H1 (cell line): ENCODE measurements around the gene CTH. TPM values are rescaled to one million over a fixed set of nuclear protein-coding genes. Genes with fewer than 3 reads are reported as not detected.
"Not testable (repeated sequence)": the region's sequence is repeated elsewhere in the genome, so short reads cannot be mapped to it uniquely, and the experiment has no call there.

ENCODE experiments used
- CTCF ChIA-PET: fragments of 300-600 bp; sonication (Branson Sonifier 250); formaldehyde crosslinking; loops from one replicate; lab custom pipeline; 2021; ENCODE audit not compliant: partially characterized antibody; lab: Charles Lee
- POLR2A ChIA-PET: fragments of 300-600 bp; sonication (Branson Sonifier 250); formaldehyde crosslinking; loops from one replicate; lab custom pipeline; 2021; ENCODE audit warnings: inconsistent platforms; ENCODE audit not compliant: partially characterized antibody; lab: Charles Lee
- DNase-seq, 2 experiments: peaks; one replicate each; pipeline versions ENCODE4 v3.0.0 to v3.0.0-alpha.2; 2010 to 2022; ENCODE audit warnings: low spot score in 2 of 2, low read depth in 1 of 2, mixed read lengths in 1 of 2
- FAIRE-seq: peaks from 2 replicates; lab custom pipeline; 2011; peaks lifted over from hg19 to GRCh38; lab: Jason Lieb, UNC
- H2AFZ ChIP-seq: 2 replicates; pipeline ENCODE4 v1.8.1; 2012; ENCODE audit warnings: low read length, inconsistent platforms
- H2AK5ac ChIP-seq: 2 replicates; pipeline ENCODE4 v1.6.1; 2013; ENCODE audit warnings: low read depth, low read length
- H2BK120ac ChIP-seq: replicated peaks from 2 replicates; pipeline ENCODE3; 2013; ENCODE audit warnings: low read depth, low read length, inconsistent platforms
- H2BK12ac ChIP-seq: 2 replicates; pipeline ENCODE4 v1.6.1; 2013; ENCODE audit warnings: low read depth, low read length
- H2BK15ac ChIP-seq: 2 replicates; pipeline ENCODE4 v1.6.1; 2013; ENCODE audit warnings: low read length
- H2BK20ac ChIP-seq: 2 replicates; pipeline ENCODE4 v1.6.1; 2013; ENCODE audit warnings: low read length
- H2BK5ac ChIP-seq: 2 replicates; pipeline ENCODE4 v1.6.1; 2013; ENCODE audit warnings: low read depth, low read length
- H3K14ac ChIP-seq: 2 replicates; pipeline ENCODE4 v1.6.1; 2013; ENCODE audit warnings: inconsistent platforms; ENCODE audit not compliant: insufficient read length
- H3K18ac ChIP-seq: 2 replicates; pipeline ENCODE4 v1.6.1; 2013; ENCODE audit warnings: low read length; ENCODE audit errors: extremely low read depth
- H3K23ac ChIP-seq: 2 replicates; pipeline ENCODE4 v1.6.1; 2013; ENCODE audit warnings: inconsistent platforms; ENCODE audit not compliant: insufficient read length
- H3K23me2 ChIP-seq: 2 replicates; pipeline ENCODE4 v1.6.1; 2013; ENCODE audit warnings: low read depth, low read length
- H3K27ac ChIP-seq: 2 replicates; pipeline ENCODE4 v1.6.1; 2011; ENCODE audit warnings: low read depth, low read length, inconsistent platforms
- H3K27me3 ChIP-seq, 4 experiments: replicated peaks in 1 of 4; 1 replicate in 1 of 4; 2 replicates in 3 of 4; pipeline versions ENCODE4 v1.6.1 to v1.8.1; 2011 to 2013; ENCODE audit warnings: low read length in 3 of 4, mild to moderate bottlenecking in 3 of 4, inconsistent platforms in 2 of 4, mixed read lengths in 2 of 4, moderate library complexity in 1 of 4; ENCODE audit not compliant: control insufficient read depth in 3 of 4, insufficient read depth in 3 of 4; ENCODE audit errors: extremely low read depth in 1 of 4
- H3K36me3 ChIP-seq, 4 experiments: 2 replicates each; pipeline versions ENCODE4 v1.6.1 to v1.8.1; 2011 to 2013; ENCODE audit warnings: mild to moderate bottlenecking in 4 of 4, low read length in 3 of 4, moderate library complexity in 2 of 4, control low read depth in 1 of 4, inconsistent platforms in 1 of 4; ENCODE audit not compliant: insufficient read depth in 4 of 4, control insufficient read depth in 2 of 4
- H3K4ac ChIP-seq: replicated peaks from 2 replicates; pipeline ENCODE3; 2013; ENCODE audit warnings: low read length, low read depth, mixed read lengths, inconsistent platforms; ENCODE audit not compliant: insufficient read length
- H3K4me1 ChIP-seq, 4 experiments: replicated peaks in 1 of 4; 1 replicate in 1 of 4; 2 replicates in 3 of 4; pipeline versions ENCODE4 v1.6.1 to v1.8.1; 2011 to 2013; ENCODE audit warnings: low read length in 3 of 4, inconsistent platforms in 2 of 4, mixed read lengths in 1 of 4; ENCODE audit not compliant: insufficient read depth in 4 of 4, control insufficient read depth in 3 of 4
- H3K4me2 ChIP-seq, 2 experiments: 2 replicates each; pipeline versions ENCODE4 v1.6.1 to v1.8.1; 2011 to 2013; ENCODE audit warnings: low read depth in 2 of 2, low read length in 2 of 2, control low read depth in 1 of 2, inconsistent platforms in 1 of 2, mild to moderate bottlenecking in 1 of 2; ENCODE audit not compliant: insufficient read depth in 1 of 2
- H3K4me3 ChIP-seq, 4 experiments: fragments of 200-600, 300-600 bp in 1 of 4; sonication (generic), shearing (Covaris generic), sonication (Bioruptor Twin) in 1 of 4; 2 replicates each; pipeline versions ENCODE4 v1.5.1 to v1.8.1; 2011 to 2016; ENCODE audit warnings: low read length in 4 of 4, low read depth in 3 of 4, control low read depth in 2 of 4, inconsistent platforms in 2 of 4, mild to moderate bottlenecking in 2 of 4, mixed read lengths in 1 of 4, moderate library complexity in 1 of 4; ENCODE audit not compliant: insufficient read depth in 2 of 4; ENCODE audit errors: extremely low read depth in 1 of 4
- H3K56ac ChIP-seq: replicated peaks from 2 replicates; pipeline ENCODE3; 2013; ENCODE audit warnings: low read depth, mild to moderate bottlenecking, mixed read lengths, low read length, inconsistent platforms; ENCODE audit not compliant: insufficient read length
- H3K79me1 ChIP-seq: 2 replicates; pipeline ENCODE4 v1.6.1; 2013; ENCODE audit warnings: low read depth, low read length, control low read depth
- H3K79me2 ChIP-seq, 2 experiments: 2 replicates each; pipeline versions ENCODE4 v1.6.1 to v1.8.1; 2012 to 2013; ENCODE audit warnings: low read length in 2 of 2, mild to moderate bottlenecking in 2 of 2, inconsistent platforms in 1 of 2; ENCODE audit not compliant: insufficient read depth in 2 of 2, control insufficient read depth in 1 of 2
- H3K9ac ChIP-seq, 4 experiments: replicated peaks in 1 of 4; 1 replicate in 1 of 4; 2 replicates in 3 of 4; pipeline versions ENCODE4 v1.6.1 to v1.8.1; 2011 to 2013; ENCODE audit warnings: low read depth in 3 of 4, low read length in 3 of 4, control low read depth in 2 of 4, mild to moderate bottlenecking in 2 of 4, moderate library complexity in 2 of 4, inconsistent platforms in 1 of 4; ENCODE audit errors: extremely low read depth in 1 of 4
- H3K9me3 ChIP-seq, 2 experiments: 2 replicates each; pipeline versions ENCODE4 v1.6.1 to v1.8.1; 2012 to 2013; ENCODE audit warnings: mild to moderate bottlenecking in 2 of 2, moderate library complexity in 2 of 2, control low read depth in 1 of 2, inconsistent platforms in 1 of 2, low read depth in 1 of 2, low read length in 1 of 2, mixed read lengths in 1 of 2; ENCODE audit not compliant: insufficient read depth in 2 of 2
- H4K20me1 ChIP-seq, 2 experiments: replicated peaks in 1 of 2; 2 replicates each; pipeline versions ENCODE3 to v1.8.1; 2011 to 2013; ENCODE audit warnings: inconsistent platforms in 2 of 2, low read length in 2 of 2, mild to moderate bottlenecking in 1 of 2; ENCODE audit not compliant: insufficient read depth in 2 of 2, control insufficient read depth in 1 of 2
- H4K5ac ChIP-seq: 2 replicates; pipeline ENCODE4 v1.6.1; 2013; ENCODE audit warnings: low read length, low read depth, mixed read lengths, inconsistent platforms; ENCODE audit not compliant: insufficient read length
- H4K8ac ChIP-seq: 2 replicates; pipeline ENCODE4 v1.8.0; 2013; ENCODE audit warnings: mild to moderate bottlenecking, moderate library complexity, low read length, inconsistent platforms; ENCODE audit not compliant: insufficient read depth; ENCODE audit errors: extremely low read depth
- H4K91ac ChIP-seq: replicated peaks from 2 replicates; pipeline ENCODE3; 2013; ENCODE audit warnings: low read length, mixed read lengths, inconsistent platforms; ENCODE audit not compliant: insufficient read length
- TEAD4 ChIP-seq: IDR thresholded peaks from 2 replicates; pipeline ENCODE4 v1.6.1; 2012; ENCODE audit warnings: low read depth, low read length, inconsistent platforms, mixed read lengths
- YY1 ChIP-seq: IDR thresholded peaks from 2 replicates; pipeline ENCODE4 v1.6.1; 2011; ENCODE audit warnings: low read depth, mild to moderate bottlenecking, low read length
- WGBS, 2 experiments: shearing (Covaris generic) in 1 of 2; methylation state at CpG; one replicate each; pipeline versions ENCODE4 v1.1.6 to v1.1.7; 2013 to 2015; ENCODE audit warnings: low lambda C conversion rate in 2 of 2, mixed read lengths in 2 of 2, inconsistent platforms in 1 of 2, low coverage in 1 of 2, missing lambda C conversion rate in 1 of 2; ENCODE audit not compliant: insufficient replicate concordance in 2 of 2, insufficient coverage in 1 of 2, insufficient read length in 1 of 2; ENCODE audit errors: extremely low coverage in 1 of 2, missing lambda C conversion rate in 1 of 2; 5-methylcytosine and 5-hydroxymethylcytosine counted together
- polyA plus RNA-seq, 7 experiments: library from polyadenylated mRNA; depleted of rRNA in 3 of 7; stranded (reverse) in 5 of 7; unstranded in 2 of 7; fragments of >200 nt in 5 of 7; fragments of 200-250 nt in 2 of 7; gene quantifications; 1 replicate in 5 of 7; 2 replicates in 1 of 7; 4 replicates in 1 of 7; pipeline versions ENCODE4 v1.2.1 to v1.2.3, GENCODE V29; 2011 to 2013; ENCODE audit warnings: missing spikeins in 2 of 7, mixed read lengths in 2 of 7
- total RNA-seq: library from RNA; stranded (reverse); fragmentation: NEBNext Ultra II Directional; extraction: Animal tissue kit (Norgen Biotek cat#: 25700); gene quantifications from 2 replicates; pipeline ENCODE4 v1.2.1, GENCODE V29; 2021

Gene CTH
- total and polyA plus RNA-seq, 2 of the 8 experiments (the other 6 are each of a cell fraction or from before 2014, with no cell fraction given): 31.7 to 33.2 TPM

DNA sequence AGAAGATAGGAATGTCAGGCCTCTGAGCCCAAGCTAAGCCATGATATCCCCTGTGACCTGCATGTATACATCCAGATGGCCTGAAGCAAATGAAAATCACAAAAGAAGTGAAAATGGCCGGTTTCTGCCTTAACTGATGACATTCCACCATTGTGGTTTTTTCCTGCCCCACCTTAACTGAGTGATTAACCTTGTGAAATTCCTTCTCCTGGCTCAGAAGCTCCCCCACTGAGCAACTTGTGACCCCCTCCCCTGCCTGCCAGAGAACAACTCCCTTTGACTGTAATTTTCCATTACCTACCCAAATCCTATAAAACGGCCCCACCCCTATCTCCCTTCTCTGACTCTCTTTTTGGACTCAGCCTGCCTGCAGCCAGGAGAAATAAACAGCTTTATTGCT, 37.5 kb upstream of the CTH start:
- H4K91ac ChIP-seq: not testable (repeated sequence)
- TF ChIP-seq TEAD4 (0 out of 2 replicates have a peak, but pooled peaks have one; percentile 15), YY1 (peak; percentile 53; the same call in 1 of the 2 replicates)
- TF ChIP-seq, all 59 proteins: peak for 2; not testable (repeated sequence) for 57
- H2BK12ac ChIP-seq, H3K36me3 ChIP-seq, H2BK15ac ChIP-seq, H3K27ac ChIP-seq, H2BK20ac ChIP-seq, H3K14ac ChIP-seq, H2AFZ ChIP-seq, H3K4me1 ChIP-seq, H4K20me1 ChIP-seq, H3K9ac ChIP-seq, H3K4me3 ChIP-seq, H3K18ac ChIP-seq, H3K4me2 ChIP-seq, H3K27me3 ChIP-seq, H3K23me2 ChIP-seq, H3K4ac ChIP-seq, H4K8ac ChIP-seq, H3K79me2 ChIP-seq, H2BK120ac ChIP-seq, H3K79me1 ChIP-seq, CTCF ChIA-PET, H3K9me3 ChIP-seq, H2AK5ac ChIP-seq, FAIRE-seq, H3K23ac ChIP-seq, H3K56ac ChIP-seq: not testable (repeated sequence)
- DNase-seq: peak in 1 of 2 experiments; percentile 52
- WGBS, 2 experiments: 45% methylated on average over 2 of the region's 2 CpGs; no CpG with 5 or more reads in 1 of the 2 experiments
- H2BK5ac ChIP-seq: peak overlapping the region; percentile 52; the same call in 1 of the 2 replicates
- POLR2A ChIA-PET: interaction anchor here (0.8 to 2.3 kb wide), 4 partner anchors 10 to 1895 kb away, joined by 3 to 22 read pairs (median 3); partner anchors contain the start of gene CTH
- H4K5ac ChIP-seq: peak overlapping the region; percentile 10
